GM19025 (cell line): ENCODE measurements around the gene EPHB2.
"Not testable (repeated sequence)": the region's sequence is repeated elsewhere in the genome, so short reads cannot be mapped to it uniquely, and the experiment has no call there.

Source experiments
- ATAC-seq: cut with Tn5 transposase; IDR thresholded peaks from one replicate; pipeline ENCODE4 v1.9.1; 2021; ENCODE audit warnings: mild to moderate bottlenecking, low read depth, moderate library complexity; ENCODE audit not compliant: unreplicated experiment

EPHB2 gene

GRCh38 chr1:22831729-22832413 is 121.2 kb downstream of the EPHB2 start:
- no peak for ATAC-seq

DNA sequence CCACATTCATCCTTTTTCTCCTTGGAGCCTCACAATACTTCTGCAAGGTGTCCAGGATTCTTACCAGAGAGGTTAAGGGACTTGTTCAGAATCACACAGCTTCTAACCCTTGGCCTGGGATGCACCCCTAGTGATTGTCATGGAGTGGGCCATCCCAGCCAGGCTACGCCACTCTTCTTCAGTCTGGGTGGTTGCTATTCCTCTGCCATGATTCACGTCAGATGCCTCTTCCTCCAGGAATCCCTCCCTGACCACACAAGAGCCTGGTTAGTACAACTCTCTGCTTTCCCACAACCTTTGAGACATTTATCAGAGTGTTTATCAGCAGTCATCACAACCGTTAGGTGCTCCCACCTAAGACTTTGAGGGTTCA is 121.8 kb downstream of the EPHB2 start:
- ATAC-seq = no peak

- no peak for ATAC-seq
Observed at GRCh38 chr1:22833699-22834098, 123.1 kb downstream of the EPHB2 start.

- not testable (repeated sequence) for ATAC-seq
Observed at GRCh38 chr1:22834420-22834819, 123.8 kb downstream of the EPHB2 start.

GRCh38 chr1:22835636-22836319 is 125.1 kb downstream of the EPHB2 start:
- ATAC-seq = no peak

DNA sequence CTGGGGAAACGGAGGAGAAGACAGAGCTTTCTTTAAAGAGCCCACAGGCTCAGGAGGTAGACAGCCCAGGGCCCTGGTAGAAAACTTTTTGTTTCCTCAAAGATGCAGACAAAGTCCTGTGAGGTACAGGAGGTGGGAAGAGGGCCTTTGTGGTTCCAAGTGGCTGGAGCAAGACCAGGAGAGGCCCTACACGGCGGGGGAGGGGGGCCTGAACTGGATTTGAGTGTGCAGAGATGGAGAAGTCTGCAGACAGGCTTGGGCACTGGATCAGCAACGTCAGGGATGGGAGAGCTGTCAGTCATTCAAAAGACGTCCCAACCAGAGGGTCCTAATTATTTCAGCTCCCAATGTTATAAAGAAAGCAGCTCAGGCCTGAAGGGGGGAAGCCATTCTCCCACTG is 126.2 kb downstream of the EPHB2 start:
- ATAC-seq = no peak

- ATAC-seq = no peak
Observed at GRCh38 chr1:22837332-22837731, 126.7 kb downstream of the EPHB2 start.

GRCh38 chr1:22838965-22839364 is 128.3 kb downstream of the EPHB2 start:
- ATAC-seq = no peak

- no peak for ATAC-seq
Observed at GRCh38 chr1:22839806-22840205, 129.2 kb downstream of the EPHB2 start.

GRCh38 chr1:22841142-22841541 is 130.5 kb downstream of the EPHB2 start:
- ATAC-seq = no peak

DNA sequence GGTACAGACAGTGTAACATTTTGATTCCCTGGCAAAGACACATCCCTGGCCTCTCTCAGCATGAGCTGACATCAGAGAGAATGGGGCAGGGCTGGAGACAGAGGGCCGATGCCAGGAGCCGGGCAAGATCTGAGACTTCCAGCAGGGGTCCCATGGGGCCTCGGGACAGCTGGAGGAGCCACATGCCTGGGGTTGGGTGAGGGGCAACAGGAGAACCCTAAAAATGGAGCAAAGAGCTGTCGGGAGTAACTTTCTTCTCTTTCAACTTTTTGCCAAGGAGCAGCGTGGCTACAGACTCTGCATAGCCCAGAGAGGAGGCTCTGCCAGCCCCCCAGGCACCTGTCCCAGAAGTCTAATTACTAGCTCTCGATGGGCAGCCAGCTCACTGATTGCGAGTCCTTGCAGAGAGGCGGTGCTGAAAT is 131.2 kb downstream of the EPHB2 start:
- no peak for ATAC-seq

- not testable (repeated sequence) for ATAC-seq
Observed at GRCh38 chr1:22843441-22844183, 133.0 kb downstream of the EPHB2 start.

GRCh38 chr1:22844621-22845020 is 134.0 kb downstream of the EPHB2 start:
- no peak for ATAC-seq

GRCh38 chr1:22845398-22845935 is 134.8 kb downstream of the EPHB2 start:
- no peak for ATAC-seq

GRCh38 chr1:22846458-22846857 is 135.8 kb downstream of the EPHB2 start:
- no peak for ATAC-seq

DNA sequence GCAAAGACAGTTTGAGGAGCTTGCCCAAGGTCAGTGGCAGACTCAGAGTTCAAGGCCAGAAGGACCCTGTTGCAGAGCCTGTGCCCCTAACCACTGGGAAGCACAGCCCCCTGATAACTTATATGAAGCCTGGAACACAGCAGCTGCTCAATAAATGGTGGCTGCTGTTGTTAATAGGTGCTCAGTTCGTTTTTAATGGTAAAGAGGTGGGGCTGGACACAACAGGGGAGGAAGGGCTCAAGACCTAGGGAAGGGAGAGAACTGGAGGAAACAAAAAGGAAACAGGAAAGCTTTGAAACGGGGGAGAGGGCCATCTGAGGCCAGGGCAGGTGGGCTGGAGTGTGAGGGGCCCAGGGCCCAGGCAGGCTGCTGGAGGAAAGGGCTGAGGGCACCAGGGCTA is 136.6 kb downstream of the EPHB2 start:
- no peak for ATAC-seq

GRCh38 chr1:22847709-22848108 is 137.1 kb downstream of the EPHB2 start:
- no peak for ATAC-seq

GRCh38 chr1:22848405-22848804 is 137.8 kb downstream of the EPHB2 start:
- ATAC-seq = no peak

- no peak for ATAC-seq
Observed at GRCh38 chr1:22849770-22850169, 139.1 kb downstream of the EPHB2 start.

DNA sequence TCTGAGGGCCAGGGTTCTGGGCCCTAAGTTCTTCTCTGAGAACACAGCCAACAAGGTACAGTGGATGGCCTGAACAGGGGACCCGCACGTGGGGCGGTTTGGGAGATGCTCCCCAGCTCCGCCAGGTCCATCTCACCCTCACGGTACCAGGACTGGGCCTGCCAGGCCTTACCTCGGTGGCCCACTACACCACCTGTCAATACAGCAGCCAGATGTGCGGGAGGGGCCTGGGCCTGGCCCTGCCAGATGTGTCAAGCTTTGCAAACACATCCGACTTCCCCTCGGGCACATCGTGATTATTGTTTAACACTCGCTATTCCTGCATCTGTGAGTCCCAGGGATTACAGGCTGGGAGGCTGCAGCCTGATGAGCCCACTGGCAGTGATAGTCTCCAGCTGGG is 139.6 kb downstream of the EPHB2 start:
- no peak for ATAC-seq

DNA sequence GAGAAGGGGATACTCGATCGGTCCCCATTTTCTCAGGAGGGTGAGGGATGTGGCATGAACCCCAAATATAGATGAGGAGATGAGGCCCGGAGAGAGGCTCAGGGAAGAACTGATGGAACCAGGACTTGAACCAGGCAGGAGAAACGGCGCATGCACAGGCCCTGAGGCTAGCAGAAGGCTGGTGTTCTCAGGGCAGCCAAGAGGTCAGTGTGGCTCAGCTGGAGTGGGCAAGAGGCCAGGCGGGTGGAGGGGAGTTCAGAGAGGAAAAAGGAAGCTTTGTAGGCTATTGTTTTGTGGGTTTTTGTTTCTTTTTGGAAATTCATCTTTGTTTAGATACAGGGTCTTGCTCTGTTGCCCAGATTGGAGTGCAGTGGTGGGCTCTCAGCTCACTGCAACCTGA is 140.0 kb downstream of the EPHB2 start:
- no peak for ATAC-seq
